ENCODE data around the gene TRERF1.

TRERF1 gene

DNA sequence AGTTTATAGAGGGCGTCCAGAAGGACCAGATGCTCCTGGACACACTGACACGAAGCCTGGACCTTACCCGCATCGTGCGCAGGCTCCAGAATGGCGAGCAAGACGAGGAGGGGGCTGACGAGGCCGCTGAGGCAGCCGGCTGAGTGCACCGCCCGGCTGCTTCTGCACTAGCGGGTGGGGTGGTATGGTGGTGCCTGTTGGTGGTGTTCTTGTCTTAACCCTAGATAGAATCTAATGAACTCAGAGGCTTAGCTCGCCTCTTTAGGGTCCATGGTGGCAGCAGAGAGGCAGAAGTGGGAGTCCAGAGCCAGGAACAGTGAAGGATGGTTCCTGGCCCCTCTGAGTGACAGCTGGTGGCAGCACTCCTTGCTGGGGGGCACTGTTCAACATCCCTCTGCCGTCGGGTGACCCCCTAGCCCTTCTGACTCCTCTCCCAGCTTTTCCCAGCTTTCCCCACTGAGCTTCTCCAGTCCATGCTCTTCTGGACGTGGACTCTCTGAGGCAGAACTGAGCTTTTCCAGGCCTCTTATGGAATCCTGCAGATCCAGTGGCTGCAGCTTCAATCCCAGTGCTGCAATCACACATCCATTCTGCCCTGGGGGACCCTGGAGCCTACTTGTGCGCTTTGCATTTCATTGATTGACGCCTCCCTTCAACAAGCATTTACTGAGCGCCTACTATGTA lies 272.3 kb downstream of the TRERF1 start:
- DNase-seq: no peak

GRCh38 chr6:42177514-42178364 lies 274.0 kb downstream of the TRERF1 start:
- peak in 1 of 2 experiments; percentile 5 for DNase-seq

DNA sequence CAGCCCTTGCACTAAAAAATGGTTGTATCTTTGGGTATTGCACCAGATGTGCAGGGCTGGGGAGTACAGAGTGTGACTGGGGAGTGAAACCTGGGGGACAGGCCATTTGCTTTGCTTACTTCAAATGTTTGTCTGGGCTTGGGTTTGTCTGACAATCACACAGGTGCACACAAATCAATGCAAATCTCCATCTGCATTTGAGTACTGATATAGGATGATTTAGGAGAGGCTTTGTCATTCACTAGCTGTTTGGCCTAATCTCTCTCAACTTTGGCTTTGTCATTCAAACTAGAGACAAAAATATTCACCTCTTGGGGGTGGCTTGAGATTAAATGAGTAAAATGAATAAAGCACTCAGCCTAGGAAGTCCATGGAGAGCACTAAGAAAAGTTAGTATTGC lies 274.7 kb downstream of the TRERF1 start:
- DNase-seq: no peak

GRCh38 chr6:42175860-42176259 lies 275.9 kb downstream of the TRERF1 start:
- no peak for DNase-seq
